ENCODE measurements around the gene SCN2A.

DNA sequence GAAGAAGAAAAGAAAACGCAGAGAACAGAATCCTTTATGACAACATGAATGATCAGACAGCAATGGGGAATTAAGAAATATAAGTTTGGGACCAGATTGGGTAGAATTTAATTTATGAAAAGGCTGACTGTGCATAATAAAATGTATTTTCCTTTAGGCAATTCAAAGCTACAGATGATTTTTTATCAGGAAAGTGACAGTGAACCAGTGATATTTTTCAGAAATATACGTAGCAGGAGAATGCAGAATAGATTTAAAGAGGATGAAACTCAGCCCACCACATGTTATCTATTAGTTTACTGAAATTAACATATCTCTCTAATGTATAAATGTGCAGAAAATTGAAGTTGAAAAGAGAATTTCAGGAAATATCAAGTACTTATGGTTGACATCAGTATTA, 110.0 kb downstream of the SCN2A start:
- no peak for TF ChIP-seq GATA2 (IDR thresholded peaks at IDR 0.05; ENCODE audit: low read depth, low read length)
- no peak for TF ChIP-seq GATA3 (IDR thresholded peaks at IDR 0.05; ENCODE audit: low read depth, low read length)

Data from SH-SY5Y (cell line).